GM19240 (cell line): ENCODE measurements around the gene PABPC1L.

Experiments used
- DNase-seq: peaks from one replicate; pipeline ENCODE4 v3.0.0; 2011; ENCODE audit warnings: low spot score; ENCODE audit not compliant: insufficient read length

Gene PABPC1L

GRCh38 chr20:44966030-44966961 lies 56.4 kb downstream of the PABPC1L start, which contains the start of gene STK4:
Gene STK4 (plus strand): TSS chr20:44966512. CDS start chr20:44966569, 57 bp downstream.
- DNase-seq: peak; percentile 51

GRCh38 chr20:44967207-44967807 lies 57.4 kb downstream of the PABPC1L start:
- no peak for DNase-seq

- no peak for DNase-seq
Observed at GRCh38 chr20:44969300-44969894, 59.5 kb downstream of the PABPC1L start.

GRCh38 chr20:44970243-44970757 lies 60.4 kb downstream of the PABPC1L start:
- no peak for DNase-seq

GRCh38 chr20:44973053-44973452 lies 63.2 kb downstream of the PABPC1L start:
- DNase-seq: no peak

GRCh38 chr20:44976698-44977097 lies 66.8 kb downstream of the PABPC1L start:
- DNase-seq: no peak

- DNase-seq: no peak
Observed at GRCh38 chr20:44979090-44979621, 69.3 kb downstream of the PABPC1L start.

GRCh38 chr20:44981736-44982406 lies 72.0 kb downstream of the PABPC1L start:
- DNase-seq: no peak

- DNase-seq: no peak
Observed at GRCh38 chr20:44983093-44983674, 73.3 kb downstream of the PABPC1L start.

GRCh38 chr20:44988631-44989171 lies 78.8 kb downstream of the PABPC1L start:
- DNase-seq: no peak
